ENCODE data around the gene FAM240B.

FAM240B gene

DNA sequence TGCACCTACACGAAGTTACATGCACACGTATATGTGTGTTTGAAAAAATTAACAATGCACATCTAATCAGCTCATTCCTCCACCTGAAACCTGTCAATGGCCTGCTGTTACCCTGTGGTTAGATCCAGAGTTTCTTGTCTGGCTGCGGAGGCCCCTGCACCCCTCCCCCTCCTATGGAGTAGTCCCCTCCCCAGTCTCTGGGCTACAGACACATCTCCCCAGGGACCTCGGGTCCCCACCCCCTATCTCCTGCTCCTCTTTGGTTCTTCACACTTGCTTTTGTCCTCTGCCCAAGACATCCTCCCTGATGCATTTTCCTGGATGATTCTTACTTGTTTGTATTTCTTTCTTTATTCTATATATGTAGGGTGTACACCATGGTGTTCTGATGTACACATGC lies 27.2 kb downstream of the FAM240B start:
- 81% methylated on average over 4 of the region's 4 CpGs for WGBS
- no peak overlapping the region for H2BK5ac ChIP-seq (ENCODE audit: low read depth, low read length, poor library complexity, severe bottlenecking)
- no peak overlapping the region for H3K18ac ChIP-seq (ENCODE audit: low read depth in 1 of 2, low read length in 2 of 2)
- H2AFZ ChIP-seq (ENCODE audit: low read depth, low read length), result no peak overlapping the region
- peaks cover 12% of the 10 kb centered on the region for H3K4me1 ChIP-seq (ENCODE audit: control insufficient read depth, insufficient read depth, low read depth, low read length)
- no peaks in the 10 kb centered on the region for H3K36me3 ChIP-seq (ENCODE audit: control insufficient read depth in 1 of 2, insufficient read depth in 2 of 2, low read depth in 1 of 2, low read length in 2 of 2)
- no peak overlapping the region for H3K4me3 ChIP-seq (ENCODE audit: insufficient read depth in 1 of 2, low read depth in 1 of 2, low read length in 2 of 2)
- no peak overlapping the region for H4K91ac ChIP-seq (ENCODE audit: low read length)
- H2AK5ac ChIP-seq (ENCODE audit: low read length, severe bottlenecking), result no peak overlapping the region
- no peak overlapping the region for H2BK120ac ChIP-seq (ENCODE audit: low read depth, low read length)
- H3K27me3 ChIP-seq (ENCODE audit: control insufficient read depth in 1 of 2, insufficient read depth in 1 of 2, low read length in 2 of 2), result peaks cover 0 to 11% of the 10 kb centered on the region in 2 experiments
- no peak overlapping the region for H3K4ac ChIP-seq (ENCODE audit: low read depth in 1 of 2, low read length in 2 of 2)
- no peak overlapping the region for H3K14ac ChIP-seq (ENCODE audit: low read length in 2 of 2)
- H3K4me2 ChIP-seq (ENCODE audit: low read length, poor library complexity, severe bottlenecking), result no peak overlapping the region
- H3K9ac ChIP-seq (ENCODE audit: low read length), result no peak overlapping the region
- H3K79me1 ChIP-seq (replicated peaks; ENCODE audit: low read length, poor library complexity, severe bottlenecking), result no peaks in the 10 kb centered on the region
- H3K23ac ChIP-seq (ENCODE audit: low read length in 2 of 2), result no peak overlapping the region
- no peaks in the 10 kb centered on the region for H3K9me3 ChIP-seq (ENCODE audit: control insufficient read depth, low read length)
- no peak overlapping the region for H4K8ac ChIP-seq (ENCODE audit: low read length)
- DNase-seq, result no peak
- H2BK15ac ChIP-seq (ENCODE audit: low read depth, poor library complexity, severe bottlenecking), result no peak overlapping the region
- no peak overlapping the region for H2BK12ac ChIP-seq (ENCODE audit: low read length in 2 of 2)
- no peak overlapping the region for H3K27ac ChIP-seq (ENCODE audit: low read length, poor library complexity, severe bottlenecking)

GRCh38 chr9:38690574-38690973 lies 29.4 kb downstream of the FAM240B start:
- H3K14ac ChIP-seq (ENCODE audit: low read length in 2 of 2), result no peak overlapping the region
- H3K9me3 ChIP-seq (ENCODE audit: control insufficient read depth, low read length), result no peaks in the 10 kb centered on the region
- H2AFZ ChIP-seq (ENCODE audit: low read depth, low read length), result no peak overlapping the region
- no peak overlapping the region for H3K4me3 ChIP-seq (ENCODE audit: insufficient read depth in 1 of 2, low read depth in 1 of 2, low read length in 2 of 2)
- no peak overlapping the region for H2BK12ac ChIP-seq (ENCODE audit: low read length in 2 of 2)
- H2BK5ac ChIP-seq (ENCODE audit: low read depth, low read length, poor library complexity, severe bottlenecking), result no peak overlapping the region
- H4K8ac ChIP-seq (ENCODE audit: low read length), result peak overlapping the region; percentile 1
- H3K4ac ChIP-seq (ENCODE audit: low read depth in 1 of 2, low read length in 2 of 2), result no peak overlapping the region
- H3K4me2 ChIP-seq (ENCODE audit: low read length, poor library complexity, severe bottlenecking), result no peak overlapping the region
- peaks cover 0 to 16% of the 10 kb centered on the region in 2 experiments for H3K27me3 ChIP-seq (ENCODE audit: control insufficient read depth in 1 of 2, insufficient read depth in 1 of 2, low read length in 2 of 2)
- no peak overlapping the region for H2BK120ac ChIP-seq (ENCODE audit: low read depth, low read length)
- no peak overlapping the region for H3K9ac ChIP-seq (ENCODE audit: low read length)
- no peak overlapping the region for H3K23ac ChIP-seq (ENCODE audit: low read length in 2 of 2)
- H3K36me3 ChIP-seq (ENCODE audit: control insufficient read depth in 1 of 2, insufficient read depth in 2 of 2, low read depth in 1 of 2, low read length in 2 of 2), result no peaks in the 10 kb centered on the region
- H3K27ac ChIP-seq (ENCODE audit: low read length, poor library complexity, severe bottlenecking), result no peak overlapping the region
- WGBS, result 48% methylated on average over 3 of the region's 3 CpGs
- no peak overlapping the region for H4K91ac ChIP-seq (ENCODE audit: low read length)
- no peak overlapping the region for H3K18ac ChIP-seq (ENCODE audit: low read depth in 1 of 2, low read length in 2 of 2)
- H2BK15ac ChIP-seq (ENCODE audit: low read depth, poor library complexity, severe bottlenecking), result no peak overlapping the region
- H3K79me1 ChIP-seq (replicated peaks; ENCODE audit: low read length, poor library complexity, severe bottlenecking), result no peaks in the 10 kb centered on the region
- H2AK5ac ChIP-seq (ENCODE audit: low read length, severe bottlenecking), result peak overlapping the region; percentile 49
- peaks cover 22% of the 10 kb centered on the region for H3K4me1 ChIP-seq (ENCODE audit: control insufficient read depth, insufficient read depth, low read depth, low read length)
- no peak for DNase-seq

GRCh38 chr9:38689678-38690077 lies 30.3 kb downstream of the FAM240B start:
- no peak overlapping the region for H2BK12ac ChIP-seq (ENCODE audit: low read length in 2 of 2)
- no peak overlapping the region for H2BK15ac ChIP-seq (ENCODE audit: low read depth, poor library complexity, severe bottlenecking)
- H3K27ac ChIP-seq (ENCODE audit: low read length, poor library complexity, severe bottlenecking), result peak overlapping the region; percentile 2
- peak; percentile 20 for DNase-seq
- H3K14ac ChIP-seq (ENCODE audit: low read length in 2 of 2), result no peak overlapping the region
- no peak overlapping the region for H2BK5ac ChIP-seq (ENCODE audit: low read depth, low read length, poor library complexity, severe bottlenecking)
- H3K36me3 ChIP-seq (ENCODE audit: control insufficient read depth in 1 of 2, insufficient read depth in 2 of 2, low read depth in 1 of 2, low read length in 2 of 2), result no peaks in the 10 kb centered on the region
- no peak overlapping the region for H3K9ac ChIP-seq (ENCODE audit: low read length)
- H2AFZ ChIP-seq (ENCODE audit: low read depth, low read length), result no peak overlapping the region
- no peak overlapping the region for H3K18ac ChIP-seq (ENCODE audit: low read depth in 1 of 2, low read length in 2 of 2)
- H3K9me3 ChIP-seq (ENCODE audit: control insufficient read depth, low read length), result no peaks in the 10 kb centered on the region
- peaks cover 22% of the 10 kb centered on the region for H3K4me1 ChIP-seq (ENCODE audit: control insufficient read depth, insufficient read depth, low read depth, low read length)
- no peaks in the 10 kb centered on the region for H3K79me1 ChIP-seq (replicated peaks; ENCODE audit: low read length, poor library complexity, severe bottlenecking)
- no peak overlapping the region for H3K23ac ChIP-seq (ENCODE audit: low read length in 2 of 2)
- H3K4me2 ChIP-seq (ENCODE audit: low read length, poor library complexity, severe bottlenecking), result no peak overlapping the region
- H3K27me3 ChIP-seq (ENCODE audit: control insufficient read depth in 1 of 2, insufficient read depth in 1 of 2, low read length in 2 of 2), result peaks cover 0 to 16% of the 10 kb centered on the region in 2 experiments
- H2BK120ac ChIP-seq (ENCODE audit: low read depth, low read length), result no peak overlapping the region
- no peak overlapping the region for H3K4me3 ChIP-seq (ENCODE audit: insufficient read depth in 1 of 2, low read depth in 1 of 2, low read length in 2 of 2)
- no peak overlapping the region for H2AK5ac ChIP-seq (ENCODE audit: low read length, severe bottlenecking)
- 54% methylated on average over 5 of the region's 5 CpGs for WGBS
- H3K4ac ChIP-seq (ENCODE audit: low read depth in 1 of 2, low read length in 2 of 2), result no peak overlapping the region
- no peak overlapping the region for H4K8ac ChIP-seq (ENCODE audit: low read length)
- H4K91ac ChIP-seq (ENCODE audit: low read length), result no peak overlapping the region

GRCh38 chr9:38687992-38688391 lies 31.9 kb downstream of the FAM240B start:
- no peak for DNase-seq
- Histone ChIP-seq H3K79me1 (replicated peaks; ENCODE audit: low read length, poor library complexity, severe bottlenecking) (no peaks in the 10 kb centered on the region), H2AFZ (ENCODE audit: low read depth, low read length) (no peak overlapping the region), H2BK15ac (ENCODE audit: low read depth, poor library complexity, severe bottlenecking) (no peak overlapping the region), H3K4me1 (ENCODE audit: control insufficient read depth, insufficient read depth, low read depth, low read length) (peaks cover 28% of the 10 kb centered on the region), H3K4me3 (ENCODE audit: insufficient read depth in 1 of 2, low read depth in 1 of 2, low read length in 2 of 2) (no peak overlapping the region), H3K27me3 (ENCODE audit: control insufficient read depth in 1 of 2, insufficient read depth in 1 of 2, low read length in 2 of 2) (peaks cover 0 to 16% of the 10 kb centered on the region in 2 experiments), H2BK5ac (ENCODE audit: low read depth, low read length, poor library complexity, severe bottlenecking) (no peak overlapping the region), H3K9ac (ENCODE audit: low read length) (peak overlapping the region; percentile 43), H2AK5ac (ENCODE audit: low read length, severe bottlenecking) (peak overlapping the region; percentile 54), H3K14ac (ENCODE audit: low read length in 2 of 2) (no peak overlapping the region), H3K4me2 (ENCODE audit: low read length, poor library complexity, severe bottlenecking) (no peak overlapping the region), H3K23ac (ENCODE audit: low read length in 2 of 2) (no peak overlapping the region), H2BK120ac (ENCODE audit: low read depth, low read length) (no peak overlapping the region), H3K18ac (ENCODE audit: low read depth in 1 of 2, low read length in 2 of 2) (peak overlapping the region in 1 of 2 experiments; percentile 50), H4K8ac (ENCODE audit: low read length) (no peak overlapping the region), H3K9me3 (ENCODE audit: control insufficient read depth, low read length) (no peaks in the 10 kb centered on the region), H3K36me3 (ENCODE audit: control insufficient read depth in 1 of 2, insufficient read depth in 2 of 2, low read depth in 1 of 2, low read length in 2 of 2) (no peaks in the 10 kb centered on the region), H2BK12ac (ENCODE audit: low read length in 2 of 2) (peak overlapping the region; percentile 14 to 59), H3K27ac (ENCODE audit: low read length, poor library complexity, severe bottlenecking) (no peak overlapping the region), H3K4ac (ENCODE audit: low read depth in 1 of 2, low read length in 2 of 2) (no peak overlapping the region), H4K91ac (ENCODE audit: low read length) (peak overlapping the region; percentile 19)
- WGBS, result 81% methylated on average over 8 of the region's 8 CpGs

Data from mesenchymal stem cell (in vitro differentiated cells and primary cell).